HEK293 (cell line): ENCODE data around the gene FFAR4.
A peak's percentile ranks its signal among the peaks of the same experiment; 100 is the strongest.
"Not testable (repeated sequence)": the region's sequence is repeated elsewhere in the genome, so short reads cannot be mapped to it uniquely, and the experiment has no call there.

ENCODE experiments used
- CTCF ChIA-PET: fragments of 350-600 bp; formaldehyde crosslinking; extraction: SDS; loops from one replicate; lab custom pipeline; 2021; ENCODE audit warnings: antibody characterized with exemption; lab: Yijun Ruan, JAX
- POLR2A ChIA-PET: fragments of 300-600 bp; formaldehyde crosslinking; extraction: SDS; loops from one replicate; lab custom pipeline; 2020; ENCODE audit warnings: antibody characterized with exemption, inconsistent platforms; lab: Yijun Ruan, JAX
- H3K27ac ChIP-seq: fragments of 200-500 bp; sonication (Bioruptor generic); 2 replicates; pipeline ENCODE4 v1.5.1; 2014; ENCODE audit warnings: low read depth, low read length, control low read depth, inconsistent platforms; ENCODE audit errors: extremely low read depth
- H3K36me3 ChIP-seq, 2 experiments: fragments of 200-500 bp in 1 of 2; sonication (Bioruptor generic) in 1 of 2; 1 replicate in 1 of 2; 2 replicates in 1 of 2; pipeline ENCODE4 v1.5.1; 2014 to 2017; ENCODE audit warnings: inconsistent platforms in 2 of 2, low read length in 2 of 2; ENCODE audit not compliant: control insufficient read depth in 2 of 2, insufficient read depth in 1 of 2
- H3K4me1 ChIP-seq: fragments of 200-500 bp; sonication (Bioruptor generic); 2 replicates; pipeline ENCODE4 v1.5.1; 2014; ENCODE audit warnings: mild to moderate bottlenecking, low read length, inconsistent platforms; ENCODE audit not compliant: control insufficient read depth, insufficient read depth
- H3K4me3 ChIP-seq: 2 replicates; pipeline ENCODE4 v1.5.1; 2011; ENCODE audit warnings: low read depth, mild to moderate bottlenecking, control low read depth, low read length, moderate library complexity
- H3K9me3 ChIP-seq: fragments of 200-500 bp; sonication (Bioruptor generic); 2 replicates; pipeline ENCODE4 v1.5.1; 2014; ENCODE audit warnings: low read depth, low read length, inconsistent platforms; ENCODE audit not compliant: control insufficient read depth, insufficient read depth
- CTCF ChIP-seq: fragments of 450-650 bp; formaldehyde crosslinking; IDR thresholded peaks from 2 replicates; pipeline ENCODE4 v1.5.1; 2016; ENCODE audit warnings: missing biosample characterization, missing genetic modification characterization
- IKZF3 ChIP-seq: fragments of 450-650 bp; IDR thresholded peaks from 2 replicates; pipeline ENCODE4 v1.5.0; 2018; ENCODE audit warnings: missing biosample characterization, mild to moderate bottlenecking, missing genetic modification characterization, moderate library complexity
- PATZ1 ChIP-seq: fragments of 450-650 bp; formaldehyde crosslinking; IDR thresholded peaks from 2 replicates; pipeline ENCODE4 v1.5.1; 2016; ENCODE audit warnings: missing biosample characterization, missing genetic modification characterization
- PRDM2 ChIP-seq: fragments of 450-650 bp; formaldehyde crosslinking; IDR thresholded peaks from 2 replicates; pipeline ENCODE4 v1.5.1; 2016; ENCODE audit warnings: missing biosample characterization, missing genetic modification characterization, borderline replicate concordance
- SP3 ChIP-seq: fragments of 450-650 bp; formaldehyde crosslinking; IDR thresholded peaks from 2 replicates; pipeline ENCODE4 v1.5.1; 2016; ENCODE audit warnings: missing biosample characterization, missing genetic modification characterization
- ZIC2 ChIP-seq: fragments of 450-650 bp; formaldehyde crosslinking; IDR thresholded peaks from 2 replicates; pipeline ENCODE4 v1.5.1; 2016; ENCODE audit warnings: missing biosample characterization, missing genetic modification characterization
- ZNF121 ChIP-seq: fragments of 450-650 bp; formaldehyde crosslinking; IDR thresholded peaks from 2 replicates; pipeline ENCODE4 v1.5.1; 2016; ENCODE audit warnings: missing biosample characterization, missing genetic modification characterization
- ZNF146 ChIP-seq: fragments of 450-650 bp; formaldehyde crosslinking; IDR thresholded peaks from 2 replicates; pipeline ENCODE4 v1.5.1; 2016; ENCODE audit warnings: missing biosample characterization, missing genetic modification characterization
- ZNF2 ChIP-seq: fragments of 450-650 bp; formaldehyde crosslinking; IDR thresholded peaks from 2 replicates; pipeline ENCODE4 v1.5.1; 2016; ENCODE audit warnings: missing biosample characterization, missing genetic modification characterization
- ZNF239 ChIP-seq: fragments of 450-650 bp; formaldehyde crosslinking; IDR thresholded peaks from 2 replicates; pipeline ENCODE4 v1.5.1; 2016; ENCODE audit warnings: missing biosample characterization, missing genetic modification characterization
- ZNF280D ChIP-seq: fragments of 450-650 bp; formaldehyde crosslinking; IDR thresholded peaks from 2 replicates; pipeline ENCODE4 v1.5.1; 2016; ENCODE audit warnings: missing biosample characterization, missing genetic modification characterization
- ZNF335 ChIP-seq: fragments of 450-650 bp; formaldehyde crosslinking; conservative IDR thresholded peaks from 2 replicates; pipeline ENCODE4 v1.5.1; 2016; ENCODE audit warnings: missing biosample characterization, missing genetic modification characterization
- ZNF555 ChIP-seq: fragments of 450-650 bp; formaldehyde crosslinking; conservative IDR thresholded peaks from 2 replicates; pipeline ENCODE4 v1.5.1; 2017; ENCODE audit warnings: missing biosample characterization, mild to moderate bottlenecking, missing genetic modification characterization, inconsistent platforms
- ZNF580 ChIP-seq: fragments of 450-650 bp; formaldehyde crosslinking; IDR thresholded peaks from 2 replicates; pipeline ENCODE4 v1.5.1; 2016; ENCODE audit warnings: missing biosample characterization, missing genetic modification characterization
- ZNF654 ChIP-seq: fragments of 450-650 bp; formaldehyde crosslinking; IDR thresholded peaks from 2 replicates; pipeline ENCODE4 v1.5.1; 2016; ENCODE audit warnings: low read depth, missing biosample characterization, missing genetic modification characterization
- ZSCAN23 ChIP-seq: fragments of 450-650 bp; formaldehyde crosslinking; IDR thresholded peaks from 2 replicates; pipeline ENCODE4 v1.5.1; 2016; ENCODE audit warnings: missing biosample characterization, missing genetic modification characterization

FFAR4 gene

GRCh38 chr10:93540871-93541270 lies 25.6 kb upstream of the FFAR4 start:
- H3K4me1 ChIP-seq, POLR2A ChIA-PET, H3K27ac ChIP-seq, H3K9me3 ChIP-seq, H3K4me3 ChIP-seq, H3K36me3 ChIP-seq: not testable (repeated sequence)
- CTCF ChIA-PET = interaction anchor here (0.6 to 2.7 kb wide), 3 partner anchors 10 to 140 kb away, joined by 3 to 18 read pairs (median 3); no protein-coding TSS in a partner anchor
- TF ChIP-seq ZNF146 (tag by site-specific recombination) = peak; percentile 93
- 0 out of 2 replicates have a peak, but pooled peaks have one; percentile 42 for TF ChIP-seq ZNF580 (tag by site-specific recombination)
- peak; percentile 80 for TF ChIP-seq ZNF280D (tag by site-specific recombination)

- CTCF ChIA-PET = interaction anchor here (0.7 to 2.9 kb wide), 20 partner anchors 9 to 642 kb away, joined by 3 to 27 read pairs (median 5); partner anchors contain the start of gene MYOF
- peak; percentile 78 for TF ChIP-seq CTCF (tag by site-specific recombination)
- TF ChIP-seq PATZ1 (tag by site-specific recombination) = peak; percentile 40
- peak; percentile 95 for TF ChIP-seq ZIC2
- TF ChIP-seq IKZF3 (tag by site-specific recombination) = peak; percentile 57
- TF ChIP-seq ZNF121 (tag by site-specific recombination) = peak; percentile 81
- peak; percentile 82 for TF ChIP-seq ZNF2 (tag by site-specific recombination)
- peak; percentile 96 for TF ChIP-seq ZNF335
- TF ChIP-seq ZSCAN23 (tag by site-specific recombination) = no peak
- no peak for TF ChIP-seq PRDM2
- TF ChIP-seq SP3 (tag by site-specific recombination) = peak; percentile 26; the same call in 1 of the 2 replicates
- no peak for TF ChIP-seq ZNF239
- TF ChIP-seq ZNF555 = no peak
- peak; percentile 51 for TF ChIP-seq ZNF654 (tag by site-specific recombination)
These were observed 24.8 kb upstream of the FFAR4 start for GRCh38 chr10:93541402-93542357.

More at GRCh38 chr10:93541402-93542357, 24.8 kb upstream of the FFAR4 start:
- Histone ChIP-seq H3K9me3 (no peaks in the 10 kb centered on the region), H3K27ac (no peak overlapping the region), H3K4me3 (peak overlapping the region; percentile 37), H3K36me3 (no peaks in the 10 kb centered on the region), H3K4me1 (no peaks in the 10 kb centered on the region)
- POLR2A ChIA-PET = interaction anchor here (1.2 kb wide), 1 partner anchor 46 kb away, joined by 3 read pairs; the partner anchor contains the start of gene CEP55
